Lung (tissue), 12 donors: ENCODE measurements around the gene NEXMIF. TPM values are rescaled to one million over a fixed set of nuclear protein-coding genes. Genes with fewer than 3 reads are reported as not detected.
"Not testable (repeated sequence)": the region's sequence is repeated elsewhere in the genome, so short reads cannot be mapped to it uniquely, and the experiment has no call there.

Source experiments
- ATAC-seq: fragments of 200-7000 bp; cut with Tn5 transposase; one replicate; pipeline ENCODE4 v1.9.1; 2020; ENCODE audit warnings: moderate number of reproducible peaks; ENCODE audit not compliant: insufficient read depth, low FRiP score
- DNase-seq, 3 donors: peaks; one replicate each; pipeline ENCODE4 v3.0.0-alpha.2; 2013 to 2017
- H3K27ac ChIP-seq, 2 donors: one replicate each; pipeline ENCODE4 v1.5.1; 2013; ENCODE audit warnings: mild to moderate bottlenecking in 2 of 2, moderate library complexity in 2 of 2, control low read depth in 1 of 2, inconsistent platforms in 1 of 2, low read depth in 1 of 2, low read length in 1 of 2
- H3K27me3 ChIP-seq, 3 donors: one replicate each; pipeline ENCODE4 v1.5.1; 2013; ENCODE audit warnings: low read length in 2 of 3; ENCODE audit not compliant: control insufficient read depth in 3 of 3, insufficient read depth in 3 of 3
- H3K36me3 ChIP-seq, 4 donors: one replicate each; pipeline ENCODE4 v1.5.1; 2013; ENCODE audit warnings: low read length in 4 of 4, mild to moderate bottlenecking in 1 of 4, moderate library complexity in 1 of 4; ENCODE audit not compliant: control insufficient read depth in 4 of 4, insufficient read depth in 4 of 4
- H3K4me1 ChIP-seq, 5 donors: one replicate each; pipeline ENCODE4 v1.5.1; 2013; ENCODE audit warnings: low read length in 5 of 5, mild to moderate bottlenecking in 2 of 5, moderate library complexity in 1 of 5; ENCODE audit not compliant: control insufficient read depth in 5 of 5, insufficient read depth in 5 of 5
- H3K4me3 ChIP-seq: one replicate; pipeline ENCODE4 v1.5.1; 2013; ENCODE audit warnings: mild to moderate bottlenecking, control low read depth, moderate library complexity
- H3K9ac ChIP-seq, 2 donors: one replicate each; pipeline ENCODE4 v1.5.1; 2013; ENCODE audit warnings: low read length in 2 of 2, control low read depth in 1 of 2; ENCODE audit not compliant: insufficient read depth in 1 of 2
- H3K9me3 ChIP-seq, 4 donors: one replicate each; pipeline ENCODE4 v1.5.1; 2013; ENCODE audit warnings: low read length in 3 of 4, mild to moderate bottlenecking in 1 of 4, moderate library complexity in 1 of 4; ENCODE audit not compliant: control insufficient read depth in 4 of 4, insufficient read depth in 3 of 4
- CTCF ChIP-seq: IDR thresholded peaks from 2 replicates; pipeline ENCODE4 v1.5.1; 2012; ENCODE audit warnings: mild to moderate bottlenecking; ENCODE audit errors: control extremely low read depth, extremely low read depth
- WGBS, 2 donors: extraction: QIAGEN DNeasy Blood & Tissue Kit; methylation state at CpG; one replicate each; pipeline ENCODE4 v1.1.7; 2013; 5-methylcytosine and 5-hydroxymethylcytosine counted together
- polyA plus RNA-seq, 2 donors: library from polyadenylated mRNA; stranded (reverse); fragments of 200-250 nt; gene quantifications; one replicate each; pipeline ENCODE4 v1.2.1, GENCODE V29; 2013
- total RNA-seq, 2 donors: library from RNA; depleted of rRNA in 1 of 2; stranded (reverse); fragments of >200 nt in 1 of 2; gene quantifications; one replicate each; pipeline ENCODE4 v1.2.1, GENCODE V29; 2014 to 2021
- donor health status: control.
- donor health status: control.
- donor health status: Bipolar disorder and iron deficiency.
- donor health status: healthy.
- donor health status: DM: yes; HTN: yes; CAD: no.

The NEXMIF gene
- total and polyA plus RNA-seq, 4 donors, result 0.08 to 1.2 (median 0.26) TPM

- Histone ChIP-seq H3K36me3 (no peaks in the 10 kb centered on the region), H3K27me3 (no peaks in the 10 kb centered on the region), H3K4me1 (no peaks in the 10 kb centered on the region), H3K9me3 (peaks cover 0 to 31% (median 16%) of the 10 kb centered on the region in 4 donors), H3K27ac (no peak overlapping the region), H3K9ac (no peak overlapping the region), H3K4me3 (no peak overlapping the region)
- TF ChIP-seq CTCF, result no peak
- ATAC-seq (no peak), DNase-seq (no peak)
- WGBS, 2 donors, result 56 to 89% methylated on average over 2 of the region's 2 CpGs
Observed at GRCh38 chrX:74853255-74853654, 72.0 kb downstream of the NEXMIF start.

DNA sequence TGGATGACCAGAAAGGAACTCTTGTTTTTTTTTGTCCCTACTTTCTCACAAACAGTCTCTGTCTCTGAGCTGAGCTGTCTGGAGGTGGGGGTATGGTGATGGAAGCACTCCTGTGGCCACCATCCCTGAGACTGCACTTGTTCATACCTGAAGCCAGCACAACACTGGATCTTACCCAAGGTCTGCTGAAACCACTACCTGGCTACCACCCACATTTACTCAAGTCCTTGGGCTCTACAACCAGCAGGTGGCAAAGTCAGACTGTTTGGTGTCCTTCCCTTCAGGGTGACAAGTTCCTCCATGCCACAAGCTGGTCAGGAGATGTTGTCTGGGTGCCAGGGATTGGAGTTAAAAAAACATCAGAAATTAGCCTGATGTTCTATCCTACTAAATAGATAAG, 89.7 kb downstream of the NEXMIF start:
- H3K9ac ChIP-seq, result no peak overlapping the region
- ATAC-seq (no peak), DNase-seq (peak in 2 of 3 donors; percentile 0 to 4)
- TF ChIP-seq CTCF, result no peak
- H3K36me3 ChIP-seq, result no peaks in the 10 kb centered on the region
- no peak overlapping the region for H3K4me3 ChIP-seq
- no peaks in the 10 kb centered on the region for H3K27me3 ChIP-seq
- H3K4me1 ChIP-seq, result no peaks in the 10 kb centered on the region
- H3K9me3 ChIP-seq, result no peaks in the 10 kb centered on the region
- H3K27ac ChIP-seq, result no peak overlapping the region

- not testable (repeated sequence) for H3K4me3 ChIP-seq, ATAC-seq, H3K9ac ChIP-seq, H3K27me3 ChIP-seq, H3K27ac ChIP-seq, H3K4me1 ChIP-seq, H3K9me3 ChIP-seq, H3K36me3 ChIP-seq, DNase-seq
- 94 to 95% methylated on average over 2 of the region's 2 CpGs for WGBS, 2 donors
Observed at GRCh38 chrX:74819797-74820196, 105.5 kb downstream of the NEXMIF start.

DNA sequence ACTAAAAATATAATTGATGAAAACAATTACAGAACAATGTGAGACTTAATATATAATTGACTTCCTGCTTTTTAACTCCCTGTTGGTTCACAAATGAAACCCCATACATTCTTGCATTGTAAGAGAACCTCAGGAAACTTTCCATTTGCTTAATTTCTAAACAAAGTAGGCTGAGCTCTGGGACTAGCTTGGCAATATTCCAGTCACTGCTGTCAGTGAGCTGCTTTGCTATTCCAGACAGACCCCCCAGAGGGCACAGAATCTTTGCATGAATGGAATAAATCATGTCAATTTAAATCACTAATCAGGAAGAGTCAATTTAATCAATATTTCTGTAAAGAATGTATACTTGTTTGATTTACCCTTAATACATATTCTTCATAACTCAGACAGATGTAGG, 110.6 kb downstream of the NEXMIF start:
- peak in 2 of 3 donors; percentile 0 to 3 for DNase-seq
- Histone ChIP-seq H3K4me3 (no peak overlapping the region), H3K36me3 (no peaks in the 10 kb centered on the region), H3K4me1 (no peaks in the 10 kb centered on the region), H3K9ac (no peak overlapping the region), H3K9me3 (no peaks in the 10 kb centered on the region), H3K27me3 (no peaks in the 10 kb centered on the region), H3K27ac (no peak overlapping the region)
- ATAC-seq, result no peak
- TF ChIP-seq CTCF, result no peak
